Upper lobe of right lung (tissue), 1 donor: ENCODE data around the gene C1QL2. TPM values are rescaled to one million over a fixed set of nuclear protein-coding genes. Genes with fewer than 3 reads are reported as not detected.
A peak's percentile ranks its signal among the peaks of the same experiment; 100 is the strongest.

Experiments used
- ATAC-seq: fragments of 200-7000 bp; cut with Tn5 transposase; one replicate; pipeline ENCODE4 v1.9.1; 2020; ENCODE audit warnings: mild to moderate bottlenecking, moderate library complexity
- DNase-seq: peaks from one replicate; pipeline ENCODE4 v3.0.0-alpha.2; 2020
- H3K27ac ChIP-seq: fragments of 200-600 bp; one replicate; pipeline ENCODE4 v1.8.0; 2022
- H3K27me3 ChIP-seq: fragments of 200-600 bp; one replicate; pipeline ENCODE4 v1.8.0; 2022; ENCODE audit warnings: mild to moderate bottlenecking
- H3K36me3 ChIP-seq: fragments of 200-600 bp; one replicate; pipeline ENCODE4 v1.8.0; 2022
- H3K4me1 ChIP-seq: fragments of 200-600 bp; one replicate; pipeline ENCODE4 v1.8.0; 2022
- H3K4me3 ChIP-seq: fragments of 200-600 bp; one replicate; pipeline ENCODE4 v1.8.0; 2022; ENCODE audit warnings: mild to moderate bottlenecking
- H3K9me3 ChIP-seq: fragments of 200-600 bp; one replicate; pipeline ENCODE4 v1.8.0; 2022
- CTCF ChIP-seq: fragments of 200-600 bp; IDR thresholded peaks from one replicate; pipeline ENCODE4 v1.8.0; 2022; ENCODE audit warnings: antibody characterized with exemption
- intact Hi-C: fragments of 100-400 bp; cut with DNase I; formaldehyde crosslinking; loops from one replicate; pipeline ENCODE4 v1.11.0; 2022
- total RNA-seq: library from RNA; stranded (reverse); fragmentation: NEBNext Ultra II Directional; extraction: Animal tissue kit (Norgen Biotek cat#: 25700); gene quantifications from one replicate; pipeline ENCODE4 v1.2.1, GENCODE V29; 2021
- donor health status: DM: no; HTN: yes; CAD: no; lungs with severe emphysema.

The C1QL2 gene
- total RNA-seq, 1 donor from 2014 or later: not detected

DNA sequence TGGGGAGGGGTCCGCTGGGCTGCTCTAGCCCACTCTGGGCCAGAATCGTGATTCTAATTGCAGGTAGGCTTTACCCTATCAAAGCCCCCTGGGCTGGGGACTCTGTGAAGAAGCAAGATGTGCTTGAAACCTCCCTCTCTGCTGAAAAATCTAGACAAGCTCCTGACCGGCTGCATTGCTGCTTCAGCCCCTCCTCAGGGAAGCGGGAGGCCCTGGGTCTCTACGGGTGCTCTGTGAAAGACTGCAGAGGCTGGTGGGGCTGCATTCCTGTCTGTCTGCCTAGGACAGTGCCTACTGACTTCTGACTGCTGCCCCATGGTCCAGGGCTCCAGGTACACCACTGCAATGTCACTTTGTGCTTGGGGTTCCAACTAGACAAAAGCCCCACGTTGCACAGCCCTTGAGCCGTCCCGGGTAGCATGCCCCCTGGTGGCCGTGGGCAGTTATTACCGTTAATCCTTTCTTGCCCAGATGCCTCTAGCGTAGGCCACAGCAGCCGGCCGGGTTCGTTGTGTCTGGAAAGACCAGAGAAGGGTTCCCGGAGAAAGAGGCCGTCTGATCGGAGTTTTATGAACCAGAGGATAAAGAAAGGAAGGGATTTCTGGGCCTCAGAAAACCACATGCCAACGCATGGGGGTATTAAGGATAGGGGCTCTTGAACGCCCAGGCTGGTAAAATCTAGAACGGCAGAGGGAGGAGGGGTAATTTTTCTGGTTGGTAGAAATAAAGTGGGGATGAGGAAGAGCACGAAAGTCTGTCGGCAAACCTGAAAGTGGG is 15.9 kb upstream of the C1QL2 start:
- DNase-seq (peak; percentile 75), ATAC-seq (peak; percentile 79)
- H3K36me3 ChIP-seq: no peaks in the 10 kb centered on the region
- H3K27ac ChIP-seq: no peak overlapping the region
- H3K4me3 ChIP-seq: no peak overlapping the region
- no peaks in the 10 kb centered on the region for H3K27me3 ChIP-seq
- H3K9me3 ChIP-seq: no peaks in the 10 kb centered on the region
- TF ChIP-seq CTCF: peak; percentile 72
- H3K4me1 ChIP-seq: no peaks in the 10 kb centered on the region
- intact Hi-C loops: loop anchor here (10.0 kb wide), 1 partner anchor 290 kb away; no protein-coding TSS in a partner anchor

DNA sequence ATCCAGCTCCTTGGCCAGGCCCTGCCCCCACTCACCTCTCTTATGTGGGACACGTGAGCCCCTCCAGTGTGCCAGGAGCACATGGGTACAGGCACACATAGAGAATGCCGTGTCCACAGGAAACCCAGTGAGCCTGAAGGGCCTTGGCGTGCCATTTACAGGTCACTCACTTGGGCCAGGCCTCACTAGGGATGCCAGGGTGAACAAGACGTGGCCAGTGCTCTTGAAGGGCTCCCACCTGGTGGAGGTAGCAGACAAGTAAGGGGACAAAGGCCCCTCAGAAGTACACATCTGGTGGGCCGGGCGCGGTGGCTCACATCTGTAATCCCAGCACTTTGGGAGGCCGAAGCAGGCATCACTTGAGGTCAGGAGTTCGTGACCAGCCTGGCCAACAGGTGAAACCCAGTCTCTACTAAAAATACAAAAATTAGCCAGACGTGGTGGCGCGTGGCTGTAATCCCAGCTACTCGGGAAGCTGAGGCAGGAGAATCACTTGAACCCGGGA is 15.1 kb upstream of the C1QL2 start:
- Histone ChIP-seq H3K4me3 (no peak overlapping the region), H3K27ac (no peak overlapping the region), H3K36me3 (no peaks in the 10 kb centered on the region), H3K9me3 (no peaks in the 10 kb centered on the region), H3K4me1 (no peaks in the 10 kb centered on the region), H3K27me3 (no peaks in the 10 kb centered on the region)
- ATAC-seq (no peak), DNase-seq (no peak)
- TF ChIP-seq CTCF: no peak
- intact Hi-C loops: loop anchor here (10.0 kb wide), 1 partner anchor 289 kb away; no protein-coding TSS in a partner anchor

DNA sequence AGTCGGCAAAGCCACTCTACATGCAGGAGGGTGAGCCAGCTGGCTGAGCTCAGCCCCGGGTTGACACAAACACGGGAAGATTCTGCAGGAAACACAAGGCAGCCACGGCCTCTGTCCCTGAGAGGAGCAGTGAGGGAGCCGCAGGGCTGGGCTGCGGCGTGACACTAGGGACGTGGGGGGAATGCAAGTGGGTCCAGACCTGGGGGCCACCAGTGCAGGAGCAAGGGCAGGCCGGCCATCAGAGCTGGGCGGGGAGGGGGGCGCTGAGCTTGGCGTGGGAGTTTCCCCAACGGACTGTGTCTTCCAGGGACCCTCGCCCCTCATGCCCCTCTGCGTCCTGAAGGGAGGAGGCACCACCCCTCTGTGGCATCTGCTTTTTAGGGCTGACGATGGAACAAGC is 12.0 kb upstream of the C1QL2 start:
- Histone ChIP-seq H3K9me3 (no peaks in the 10 kb centered on the region), H3K4me3 (no peak overlapping the region), H3K27ac (no peak overlapping the region), H3K4me1 (no peaks in the 10 kb centered on the region), H3K27me3 (no peaks in the 10 kb centered on the region), H3K36me3 (no peaks in the 10 kb centered on the region)
- intact Hi-C loops: loop anchor here (10.0 kb wide), 1 partner anchor 286 kb away; no protein-coding TSS in a partner anchor
- ATAC-seq (no peak), DNase-seq (no peak)
- TF ChIP-seq CTCF: no peak

DNA sequence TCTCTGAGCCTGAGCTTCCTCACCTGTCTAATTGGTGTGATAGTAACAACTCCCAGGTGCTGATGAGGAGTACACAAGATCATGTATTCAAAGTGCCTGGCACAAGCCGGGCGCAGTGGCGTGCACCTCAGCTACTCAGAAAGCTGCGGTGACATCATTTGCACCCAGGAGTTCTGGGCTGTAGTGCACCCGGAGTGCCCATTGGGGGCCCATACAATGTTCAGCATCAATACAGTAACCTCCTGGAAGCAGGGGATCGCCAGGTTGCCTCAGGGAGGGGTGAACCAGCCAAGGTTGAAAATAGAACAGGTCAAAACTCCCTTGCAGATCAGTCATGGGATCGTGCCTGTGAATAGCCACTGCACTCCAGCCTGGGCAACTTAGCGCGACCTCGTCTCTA is 11.2 kb upstream of the C1QL2 start:
- H3K27me3 ChIP-seq: no peaks in the 10 kb centered on the region
- no peak overlapping the region for H3K27ac ChIP-seq
- no peak overlapping the region for H3K4me3 ChIP-seq
- intact Hi-C loops: loop anchor here (10.0 kb wide), 1 partner anchor 285 kb away; no protein-coding TSS in a partner anchor
- DNase-seq: no peak
- no peak for ATAC-seq
- no peak for TF ChIP-seq CTCF
- no peaks in the 10 kb centered on the region for H3K36me3 ChIP-seq
- no peaks in the 10 kb centered on the region for H3K9me3 ChIP-seq
- no peaks in the 10 kb centered on the region for H3K4me1 ChIP-seq

- intact Hi-C loops: no loop called here
Observed at GRCh38 chr2:119160361-119160990, 1.9 kb upstream of the C1QL2 start.

More at GRCh38 chr2:119160361-119160990, 1.9 kb upstream of the C1QL2 start:
- Histone ChIP-seq H3K4me1 (peaks cover 3% of the 10 kb centered on the region), H3K36me3 (no peaks in the 10 kb centered on the region), H3K27me3 (peaks cover 55% of the 10 kb centered on the region), H3K9me3 (no peaks in the 10 kb centered on the region), H3K4me3 (no peak overlapping the region), H3K27ac (no peak overlapping the region)
- no peak for TF ChIP-seq CTCF
- no peak for ATAC-seq
- DNase-seq: no peak
